ENCODE data around the gene DDIT3. TPM values are rescaled to one million over a fixed set of nuclear protein-coding genes. Genes with fewer than 3 reads are reported as not detected.

The DDIT3 gene
- total RNA-seq, 1 experiment from 2014 or later: 14.1 TPM

DNA sequence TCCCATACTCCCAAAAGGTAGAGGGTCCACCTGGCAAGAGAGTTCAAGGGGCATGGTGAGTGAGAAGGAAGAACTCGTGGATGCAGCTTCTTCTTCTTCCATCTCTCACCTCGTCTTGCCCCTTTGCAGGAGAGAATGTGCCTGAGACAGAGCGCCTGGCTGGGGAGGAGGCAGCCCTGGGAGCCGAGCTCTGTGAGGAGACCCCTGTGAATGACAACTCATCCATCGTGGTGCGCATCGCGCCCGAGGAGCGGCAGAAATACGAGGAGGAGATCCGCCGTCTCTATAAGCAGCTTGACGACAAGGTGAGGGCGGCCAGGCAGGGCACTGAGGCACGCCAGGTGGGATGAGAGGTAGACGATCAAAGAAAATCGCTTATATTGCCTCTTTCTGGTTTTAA lies 49.5 kb upstream of the DDIT3 start:
- Histone ChIP-seq H3K79me2 (ENCODE audit: insufficient read depth, low read length) (no peaks in the 10 kb centered on the region), H3T11ph (ENCODE audit: low read length) (no peak overlapping the region), H3K27ac (ENCODE audit: insufficient read length, low read depth, low read length) (no peak overlapping the region), H2AFZ (ENCODE audit: low read length) (no peak overlapping the region), H2BK15ac (ENCODE audit: low read depth, low read length) (no peak overlapping the region), H3K9ac (ENCODE audit: extremely low read depth, insufficient read length, low read length) (no peak overlapping the region), H2BK12ac (ENCODE audit: insufficient read length, low read depth, low read length) (no peak overlapping the region), H3K4ac (ENCODE audit: low read depth, low read length) (no peak overlapping the region), H4K5ac (ENCODE audit: insufficient read length, low read depth, low read length) (no peak overlapping the region), H4K20me1 (ENCODE audit: control insufficient read depth, insufficient read depth, insufficient read length) (no peaks in the 10 kb centered on the region), H2AK5ac (ENCODE audit: insufficient read length, low read length) (no peak overlapping the region), H2BK120ac (ENCODE audit: low read depth, low read length, poor library complexity, severe bottlenecking) (no peak overlapping the region), H3K18ac (ENCODE audit: insufficient read length, low read depth, low read length) (no peak overlapping the region), H3K27me3 (ENCODE audit: insufficient read depth, low read length) (no peaks in the 10 kb centered on the region), H3K14ac (ENCODE audit: insufficient read depth, low read length) (no peak overlapping the region), H2BK20ac (ENCODE audit: low read depth, low read length, poor library complexity, severe bottlenecking) (no peak overlapping the region), H3K23me2 (ENCODE audit: insufficient read length, low read depth, low read length, poor library complexity, severe bottlenecking) (peaks cover 3% of the 10 kb centered on the region), H3K79me1 (ENCODE audit: insufficient read depth, low read depth, low read length, poor library complexity, severe bottlenecking) (no peaks in the 10 kb centered on the region), H3K4me2 (ENCODE audit: insufficient read depth, insufficient read length, low read length) (no peak overlapping the region), H3K9me3 (ENCODE audit: control insufficient read depth, low read depth, low read length) (no peaks in the 10 kb centered on the region), H4K91ac (ENCODE audit: insufficient read length, low read depth, low read length) (no peak overlapping the region), H3K23ac (ENCODE audit: insufficient read length, low read depth, low read length) (no peak overlapping the region), H2BK5ac (ENCODE audit: insufficient read length, low read length) (no peak overlapping the region), H4K8ac (replicated peaks; ENCODE audit: insufficient read length, low read depth, low read length) (no peak overlapping the region), H3K4me1 (ENCODE audit: insufficient read depth, low read length) (no peaks in the 10 kb centered on the region), H3K56ac (ENCODE audit: insufficient read length, low read depth, low read length) (no peak overlapping the region)
- no peaks in the 10 kb centered on the region; the same call in 1 of the 2 replicates for H3K27me3 Mint-ChIP-seq (ENCODE audit: low read depth)
- H3K4me3 Mint-ChIP-seq: no peak overlapping the region
- H3K4me1 Mint-ChIP-seq: no peaks in the 10 kb centered on the region
- 0 out of 7 replicates have a peak overlapping the region, but pooled peaks of 1 of the 3 experiments have one; percentile 47 for H3K27ac Mint-ChIP-seq
- WGBS (ENCODE audit: extremely low coverage, insufficient read length, low lambda C conversion rate): no CpG with 5 or more reads among the region's 18 CpGs
- TF ChIP-seq, protein P1, sequence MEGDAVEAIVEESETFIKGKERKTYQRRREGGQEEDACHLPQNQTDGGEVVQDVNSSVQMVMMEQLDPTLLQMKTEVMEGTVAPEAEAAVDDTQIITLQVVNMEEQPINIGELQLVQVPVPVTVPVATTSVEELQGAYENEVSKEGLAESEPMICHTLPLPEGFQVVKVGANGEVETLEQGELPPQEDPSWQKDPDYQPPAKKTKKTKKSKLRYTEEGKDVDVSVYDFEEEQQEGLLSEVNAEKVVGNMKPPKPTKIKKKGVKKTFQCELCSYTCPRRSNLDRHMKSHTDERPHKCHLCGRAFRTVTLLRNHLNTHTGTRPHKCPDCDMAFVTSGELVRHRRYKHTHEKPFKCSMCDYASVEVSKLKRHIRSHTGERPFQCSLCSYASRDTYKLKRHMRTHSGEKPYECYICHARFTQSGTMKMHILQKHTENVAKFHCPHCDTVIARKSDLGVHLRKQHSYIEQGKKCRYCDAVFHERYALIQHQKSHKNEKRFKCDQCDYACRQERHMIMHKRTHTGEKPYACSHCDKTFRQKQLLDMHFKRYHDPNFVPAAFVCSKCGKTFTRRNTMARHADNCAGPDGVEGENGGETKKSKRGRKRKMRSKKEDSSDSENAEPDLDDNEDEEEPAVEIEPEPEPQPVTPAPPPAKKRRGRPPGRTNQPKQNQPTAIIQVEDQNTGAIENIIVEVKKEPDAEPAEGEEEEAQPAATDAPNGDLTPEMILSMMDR (conservative IDR thresholded peaks at IDR 0.05): no peak
- H3K36me3 Mint-ChIP-seq (ENCODE audit: insufficient read depth in 1 of 3, low read depth in 3 of 3): peaks cover 32 to 59% (median 56%) of the 10 kb centered on the region in 3 experiments
- DNase-seq: no peak
- H3K9me3 Mint-ChIP-seq: no peaks in the 10 kb centered on the region

Measured in H9 (cell line).